ENCODE results near the gene ADGRV1.

Gene ADGRV1

DNA sequence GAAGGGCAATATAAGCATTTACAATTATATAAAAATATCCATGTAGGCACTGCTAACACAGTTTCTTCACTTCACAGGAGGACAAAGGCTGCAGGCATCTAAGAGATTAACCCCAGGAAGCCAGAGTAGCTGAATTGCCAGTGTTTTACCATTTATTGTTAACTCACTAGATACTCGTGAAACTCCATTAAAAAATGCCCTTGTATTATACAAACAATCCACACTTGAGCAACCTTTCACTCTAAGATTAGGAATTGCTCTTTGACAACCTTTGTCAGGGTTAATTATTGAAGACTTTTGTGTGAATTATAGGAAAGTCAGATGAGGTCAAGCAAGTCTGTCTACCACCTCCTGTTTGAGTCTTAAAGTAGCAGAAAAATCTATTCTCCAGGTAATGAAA lies 317.8 kb downstream of the ADGRV1 start:
- no peaks in the 10 kb centered on the region for H3K4me1 ChIP-seq (ENCODE audit: insufficient read depth, poor library complexity, severe bottlenecking)
- DNase-seq (ENCODE audit: low spot score) (no peak), ATAC-seq (ENCODE audit: low read depth) (no peak)
- TF ChIP-seq, protein P1, sequence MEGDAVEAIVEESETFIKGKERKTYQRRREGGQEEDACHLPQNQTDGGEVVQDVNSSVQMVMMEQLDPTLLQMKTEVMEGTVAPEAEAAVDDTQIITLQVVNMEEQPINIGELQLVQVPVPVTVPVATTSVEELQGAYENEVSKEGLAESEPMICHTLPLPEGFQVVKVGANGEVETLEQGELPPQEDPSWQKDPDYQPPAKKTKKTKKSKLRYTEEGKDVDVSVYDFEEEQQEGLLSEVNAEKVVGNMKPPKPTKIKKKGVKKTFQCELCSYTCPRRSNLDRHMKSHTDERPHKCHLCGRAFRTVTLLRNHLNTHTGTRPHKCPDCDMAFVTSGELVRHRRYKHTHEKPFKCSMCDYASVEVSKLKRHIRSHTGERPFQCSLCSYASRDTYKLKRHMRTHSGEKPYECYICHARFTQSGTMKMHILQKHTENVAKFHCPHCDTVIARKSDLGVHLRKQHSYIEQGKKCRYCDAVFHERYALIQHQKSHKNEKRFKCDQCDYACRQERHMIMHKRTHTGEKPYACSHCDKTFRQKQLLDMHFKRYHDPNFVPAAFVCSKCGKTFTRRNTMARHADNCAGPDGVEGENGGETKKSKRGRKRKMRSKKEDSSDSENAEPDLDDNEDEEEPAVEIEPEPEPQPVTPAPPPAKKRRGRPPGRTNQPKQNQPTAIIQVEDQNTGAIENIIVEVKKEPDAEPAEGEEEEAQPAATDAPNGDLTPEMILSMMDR (IDR thresholded peaks at IDR 0.05; ENCODE audit: poor library complexity, severe bottlenecking) = no peak
- H3K27ac ChIP-seq (ENCODE audit: poor library complexity, severe bottlenecking) = no peak overlapping the region
- H3K9me3 ChIP-seq (ENCODE audit: severe bottlenecking) = no peaks in the 10 kb centered on the region
- H3K36me3 ChIP-seq (ENCODE audit: low read depth) = no peaks in the 10 kb centered on the region
- H3K27me3 ChIP-seq (ENCODE audit: insufficient read depth, poor library complexity, severe bottlenecking) = no peaks in the 10 kb centered on the region
- no peak overlapping the region for H3K4me3 ChIP-seq (ENCODE audit: severe bottlenecking)

DNA sequence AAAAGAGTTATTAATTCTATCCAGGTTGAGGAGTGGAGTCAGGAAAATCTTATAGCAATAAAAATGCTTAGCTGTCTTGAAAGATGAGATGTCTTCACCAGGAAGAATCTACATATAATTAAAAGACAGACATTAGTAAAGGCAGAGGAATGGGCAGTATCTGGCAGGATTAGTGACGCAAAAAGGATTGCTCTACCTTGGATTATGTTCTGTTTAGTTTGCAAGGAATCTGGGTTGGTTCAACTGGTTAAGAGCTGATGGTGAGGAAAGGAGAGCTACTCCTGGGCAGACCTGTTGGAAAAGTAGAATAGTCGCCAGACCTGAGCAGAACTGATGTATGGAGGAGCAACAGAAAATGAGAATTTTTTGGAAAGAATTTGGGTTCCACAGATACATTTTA lies 318.5 kb downstream of the ADGRV1 start:
- Histone ChIP-seq H3K27me3 (ENCODE audit: insufficient read depth, poor library complexity, severe bottlenecking) (no peaks in the 10 kb centered on the region), H3K9me3 (ENCODE audit: severe bottlenecking) (no peaks in the 10 kb centered on the region), H3K36me3 (ENCODE audit: low read depth) (no peaks in the 10 kb centered on the region), H3K27ac (ENCODE audit: poor library complexity, severe bottlenecking) (no peak overlapping the region), H3K4me1 (ENCODE audit: insufficient read depth, poor library complexity, severe bottlenecking) (no peaks in the 10 kb centered on the region), H3K4me3 (ENCODE audit: severe bottlenecking) (no peak overlapping the region)
- DNase-seq (ENCODE audit: low spot score) = no peak
- TF ChIP-seq, protein P1 (IDR thresholded peaks at IDR 0.05; ENCODE audit: poor library complexity, severe bottlenecking) = no peak
- no peak for ATAC-seq (ENCODE audit: low read depth)

DNA sequence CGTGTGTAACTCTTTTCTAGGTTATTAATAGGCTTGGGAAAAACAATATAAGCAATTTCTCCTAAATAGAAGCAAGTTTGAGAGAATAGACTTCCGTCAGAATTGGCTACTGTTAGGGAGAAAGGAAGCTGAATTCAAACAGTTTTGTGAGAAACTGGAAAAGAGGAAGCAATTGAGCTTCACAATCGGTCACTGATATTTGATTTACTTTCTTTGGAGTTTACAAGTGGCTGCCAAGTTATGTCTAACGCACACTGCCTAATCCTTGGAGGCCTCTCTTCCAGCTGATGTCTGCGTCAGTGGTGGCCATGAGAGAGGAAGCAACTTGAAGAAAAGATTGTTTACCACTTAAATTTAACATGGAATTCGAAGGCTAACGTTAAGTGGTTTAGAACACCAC lies 319.5 kb downstream of the ADGRV1 start:
- TF ChIP-seq, protein P1 (IDR thresholded peaks at IDR 0.05; ENCODE audit: poor library complexity, severe bottlenecking) = no peak
- no peak for DNase-seq (ENCODE audit: low spot score)
- Histone ChIP-seq H3K36me3 (ENCODE audit: low read depth) (no peaks in the 10 kb centered on the region), H3K9me3 (ENCODE audit: severe bottlenecking) (no peaks in the 10 kb centered on the region), H3K4me1 (ENCODE audit: insufficient read depth, poor library complexity, severe bottlenecking) (no peaks in the 10 kb centered on the region), H3K27me3 (ENCODE audit: insufficient read depth, poor library complexity, severe bottlenecking) (no peaks in the 10 kb centered on the region), H3K4me3 (ENCODE audit: severe bottlenecking) (no peak overlapping the region), H3K27ac (ENCODE audit: poor library complexity, severe bottlenecking) (no peak overlapping the region)
- ATAC-seq (ENCODE audit: low read depth) = no peak

DNA sequence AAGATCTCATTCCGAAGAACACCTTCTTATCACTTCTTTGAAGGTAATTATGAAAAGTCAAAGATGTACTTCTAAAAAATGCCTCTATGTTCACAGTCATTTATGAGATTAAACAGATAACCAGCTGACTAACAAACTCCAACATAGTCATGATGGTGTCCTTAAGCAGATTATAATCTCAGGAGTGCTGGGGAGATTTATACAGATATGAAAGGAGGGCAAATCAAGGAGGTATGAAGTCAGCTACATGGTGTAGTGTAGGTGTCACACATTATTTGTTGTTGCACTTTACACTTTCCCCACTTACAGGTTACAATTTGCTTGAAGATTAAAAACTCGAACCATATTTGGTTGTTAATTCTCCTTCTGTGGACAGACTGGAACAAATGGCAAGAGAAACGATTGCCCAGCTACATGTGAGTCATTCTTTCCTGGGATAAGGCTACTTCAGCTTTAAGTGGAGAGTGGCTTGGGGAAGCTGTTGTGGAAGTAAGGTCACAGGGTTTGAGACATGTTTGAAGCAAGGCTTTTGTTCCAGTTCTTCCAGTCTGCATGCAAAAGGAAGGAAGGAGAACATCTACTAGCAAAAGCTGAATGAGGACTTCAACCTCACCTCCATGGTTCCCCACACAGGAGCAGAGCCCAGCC lies 320.1 kb downstream of the ADGRV1 start:
- Histone ChIP-seq H3K4me1 (ENCODE audit: insufficient read depth, poor library complexity, severe bottlenecking) (no peaks in the 10 kb centered on the region), H3K9me3 (ENCODE audit: severe bottlenecking) (no peaks in the 10 kb centered on the region), H3K27me3 (ENCODE audit: insufficient read depth, poor library complexity, severe bottlenecking) (no peaks in the 10 kb centered on the region), H3K36me3 (ENCODE audit: low read depth) (no peaks in the 10 kb centered on the region), H3K27ac (ENCODE audit: poor library complexity, severe bottlenecking) (no peak overlapping the region), H3K4me3 (ENCODE audit: severe bottlenecking) (no peak overlapping the region)
- ATAC-seq (ENCODE audit: low read depth) = 0 out of 3 replicates have a peak, but pooled peaks have one; percentile 38
- DNase-seq (ENCODE audit: low spot score) = no peak
- TF ChIP-seq, protein P1 (IDR thresholded peaks at IDR 0.05; ENCODE audit: poor library complexity, severe bottlenecking) = no peak

DNA sequence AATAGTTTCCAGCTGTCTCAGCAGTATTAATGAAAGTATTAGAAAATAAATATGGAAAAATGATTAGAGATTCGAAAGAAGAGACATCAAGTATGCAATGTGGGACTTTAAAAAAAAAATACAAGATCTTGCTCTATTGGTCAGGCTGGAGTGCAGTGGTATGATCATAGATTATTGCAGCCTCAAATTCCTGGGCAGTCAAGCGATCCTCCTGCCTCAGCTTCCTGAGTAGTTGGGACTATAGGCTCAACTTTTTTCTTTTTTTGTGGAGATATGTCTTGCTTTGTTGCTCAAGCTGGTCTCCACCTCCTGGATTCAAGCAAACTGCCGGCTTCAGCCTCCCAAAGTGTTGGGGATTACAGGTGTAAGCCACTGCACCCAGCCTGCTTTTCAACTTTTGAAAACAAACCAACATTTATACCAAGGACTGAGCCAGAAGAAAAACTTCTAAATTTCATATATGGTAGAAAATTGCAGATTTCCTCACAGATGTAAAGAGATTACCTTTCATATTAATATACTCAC lies 323.1 kb downstream of the ADGRV1 start:
- Histone ChIP-seq H3K27me3 (ENCODE audit: insufficient read depth, poor library complexity, severe bottlenecking) (no peaks in the 10 kb centered on the region), H3K27ac (ENCODE audit: poor library complexity, severe bottlenecking) (no peak overlapping the region), H3K9me3 (ENCODE audit: severe bottlenecking) (no peaks in the 10 kb centered on the region), H3K36me3 (ENCODE audit: low read depth) (no peaks in the 10 kb centered on the region), H3K4me3 (ENCODE audit: severe bottlenecking) (no peak overlapping the region), H3K4me1 (ENCODE audit: insufficient read depth, poor library complexity, severe bottlenecking) (peaks cover 14% of the 10 kb centered on the region)
- DNase-seq (ENCODE audit: low spot score) (no peak), ATAC-seq (ENCODE audit: low read depth) (no peak)
- TF ChIP-seq, protein P1 (IDR thresholded peaks at IDR 0.05; ENCODE audit: poor library complexity, severe bottlenecking) = no peak
